GM19035 (cell line): ENCODE data around the gene BAG3.
"Not testable (repeated sequence)": the region's sequence is repeated elsewhere in the genome, so short reads cannot be mapped to it uniquely, and the experiment has no call there.

Source experiments
- ATAC-seq: cut with Tn5 transposase; IDR thresholded peaks from one replicate; pipeline ENCODE4 v1.9.1; 2021; ENCODE audit not compliant: unreplicated experiment

The BAG3 gene

GRCh38 chr10:119689016-119689580, 37.9 kb downstream of the BAG3 start:
- no peak for ATAC-seq

GRCh38 chr10:119691726-119692125, 40.5 kb downstream of the BAG3 start:
- ATAC-seq = no peak

GRCh38 chr10:119693262-119693957, 42.2 kb downstream of the BAG3 start:
- peak; percentile 82 for ATAC-seq

GRCh38 chr10:119694608-119695007, 43.4 kb downstream of the BAG3 start:
- ATAC-seq = no peak

GRCh38 chr10:119700321-119700954, 49.3 kb downstream of the BAG3 start:
- peak; percentile 47 for ATAC-seq

GRCh38 chr10:119701861-119702260, 50.7 kb downstream of the BAG3 start:
- ATAC-seq = no peak

- ATAC-seq = no peak
Observed at GRCh38 chr10:119702583-119702982, 51.4 kb downstream of the BAG3 start.

- no peak for ATAC-seq
Observed at GRCh38 chr10:119703903-119704508, 52.8 kb downstream of the BAG3 start.

- ATAC-seq = peak; percentile 50
Observed at GRCh38 chr10:119705434-119705831, 54.3 kb downstream of the BAG3 start.

- ATAC-seq = no peak
Observed at GRCh38 chr10:119706521-119707278, 55.5 kb downstream of the BAG3 start.

- ATAC-seq = not testable (repeated sequence)
Observed at GRCh38 chr10:119707331-119707730, 56.2 kb downstream of the BAG3 start.

- ATAC-seq = not testable (repeated sequence)
Observed at GRCh38 chr10:119710935-119711334, 59.8 kb downstream of the BAG3 start.

GRCh38 chr10:119713744-119714483, 62.7 kb downstream of the BAG3 start:
- ATAC-seq = no peak

- no peak for ATAC-seq
Observed at GRCh38 chr10:119714484-119714816, 63.3 kb downstream of the BAG3 start.

- ATAC-seq = no peak
Observed at GRCh38 chr10:119715628-119716505, 64.7 kb downstream of the BAG3 start.

GRCh38 chr10:119723161-119723560, 72.0 kb downstream of the BAG3 start:
- ATAC-seq = no peak

GRCh38 chr10:119723624-119724023, 72.4 kb downstream of the BAG3 start:
- no peak for ATAC-seq

- ATAC-seq = peak; percentile 9
Observed at GRCh38 chr10:119724593-119725516, 73.7 kb downstream of the BAG3 start.

- no peak for ATAC-seq
Observed at GRCh38 chr10:119725517-119725827, 74.3 kb downstream of the BAG3 start.
